ENCODE results near the gene DHFR.
"Not testable (repeated sequence)": the region's sequence is repeated elsewhere in the genome, so short reads cannot be mapped to it uniquely, and the experiment has no call there.

Gene DHFR

DNA sequence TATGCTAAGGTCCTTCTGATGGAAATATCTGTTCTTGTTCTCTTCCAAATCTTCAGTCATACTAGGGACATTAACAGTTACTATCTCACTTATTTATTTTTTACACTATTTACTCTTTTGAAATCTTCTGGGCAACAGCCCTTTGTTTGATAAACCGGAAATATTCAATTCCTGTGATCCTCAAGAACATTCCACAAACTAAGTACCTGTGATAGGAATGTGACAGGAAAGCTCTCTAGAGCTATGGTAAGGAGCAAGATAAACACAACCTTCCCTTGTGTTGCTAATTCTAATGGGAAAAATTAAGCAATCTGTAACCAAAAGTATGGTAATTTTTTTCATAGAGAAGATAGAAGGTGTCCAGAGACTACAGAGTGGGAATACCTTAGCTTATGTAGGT, 62.7 kb downstream of the DHFR start:
- ATAC-seq, result no peak

DNA sequence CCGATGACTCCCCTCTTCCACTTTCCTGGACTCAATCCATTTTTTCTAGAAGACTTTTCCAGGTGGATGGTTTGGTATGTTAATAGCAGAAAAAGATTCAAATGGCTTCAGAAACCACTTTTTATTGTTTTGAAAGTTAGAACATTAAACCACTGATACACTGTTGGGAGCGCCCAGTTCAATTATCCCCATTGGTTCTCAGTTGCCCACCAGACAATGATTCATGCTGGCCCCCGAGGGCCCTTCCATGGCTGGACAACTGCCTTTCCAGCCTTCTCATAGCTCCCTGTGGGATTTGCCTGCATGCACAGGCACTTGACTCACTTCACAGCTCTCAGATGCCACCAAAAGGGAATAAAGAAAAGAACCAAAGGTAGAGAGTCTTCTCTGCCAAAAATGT, 63.4 kb downstream of the DHFR start:
- ATAC-seq, result no peak

DNA sequence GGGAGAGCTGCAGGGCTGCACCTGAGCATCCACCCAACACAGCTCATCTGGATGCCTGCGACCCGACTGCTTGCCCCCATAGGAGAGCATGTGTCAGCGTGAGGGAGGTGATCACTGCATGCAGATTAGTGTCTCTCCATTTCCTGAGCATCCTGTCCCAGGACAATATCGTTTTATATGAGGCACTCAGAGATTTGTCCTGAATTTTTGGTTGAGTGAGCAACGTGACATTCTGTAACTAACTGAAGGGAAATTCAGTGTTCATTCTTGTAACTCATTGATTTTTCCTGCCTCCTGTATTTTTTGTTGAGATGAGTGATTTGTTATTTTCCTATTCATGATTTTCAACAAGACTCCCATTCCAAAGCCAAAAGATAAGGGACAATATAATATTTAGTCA, 64.0 kb downstream of the DHFR start:
- no peak for ATAC-seq

DNA sequence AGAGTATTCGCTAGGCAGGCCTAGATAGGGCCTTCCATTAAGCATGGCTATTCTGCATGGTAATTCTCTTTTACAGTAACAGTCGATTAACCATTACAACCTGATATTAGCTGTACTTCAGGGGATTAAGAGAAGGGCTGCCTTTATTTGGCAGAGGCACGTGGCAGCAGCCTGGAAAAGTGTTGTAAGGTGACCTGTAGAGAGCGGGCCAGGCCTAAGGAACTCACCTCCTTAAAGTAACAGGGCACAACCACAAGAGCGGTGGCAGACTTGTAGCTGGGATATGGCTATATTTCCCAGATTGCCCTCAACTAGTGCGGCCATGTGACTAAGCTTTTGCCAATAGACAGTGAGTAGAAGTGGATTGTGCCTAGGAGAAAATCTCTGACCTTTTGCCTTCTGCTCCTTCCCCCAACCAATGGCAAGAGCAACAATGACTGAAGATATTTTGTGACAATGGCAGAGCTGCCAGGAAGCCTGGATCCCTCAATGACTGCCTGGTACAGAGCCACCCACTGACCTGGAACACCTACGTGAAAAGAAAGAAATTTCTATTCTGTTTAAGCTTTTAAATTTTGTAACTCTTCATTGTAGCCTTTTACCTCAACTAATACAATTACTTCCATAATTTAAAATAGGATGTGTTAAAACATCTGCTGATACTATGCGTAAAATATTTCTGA, 65.8 kb downstream of the DHFR start:
- ATAC-seq, result no peak

DNA sequence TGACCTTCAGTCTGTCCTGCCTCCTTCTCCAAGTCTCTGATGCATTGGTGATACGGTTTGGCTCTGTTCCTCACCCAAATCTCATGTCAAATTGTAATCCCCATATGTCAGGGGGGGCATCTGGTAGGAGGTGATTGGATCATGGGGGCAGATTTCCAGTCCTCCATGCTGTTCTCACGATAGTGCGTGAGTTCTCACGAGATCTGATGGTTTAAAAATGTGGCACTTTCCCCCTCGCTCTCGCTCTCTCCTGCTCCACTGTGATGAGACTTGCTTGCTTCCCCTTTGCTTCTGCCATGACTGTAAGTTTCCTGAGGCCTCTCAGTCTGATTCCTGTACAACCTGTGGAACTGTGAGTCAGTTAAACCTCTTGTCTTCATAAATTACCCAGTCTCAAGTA, 70.0 kb downstream of the DHFR start:
- ATAC-seq, result no peak

DNA sequence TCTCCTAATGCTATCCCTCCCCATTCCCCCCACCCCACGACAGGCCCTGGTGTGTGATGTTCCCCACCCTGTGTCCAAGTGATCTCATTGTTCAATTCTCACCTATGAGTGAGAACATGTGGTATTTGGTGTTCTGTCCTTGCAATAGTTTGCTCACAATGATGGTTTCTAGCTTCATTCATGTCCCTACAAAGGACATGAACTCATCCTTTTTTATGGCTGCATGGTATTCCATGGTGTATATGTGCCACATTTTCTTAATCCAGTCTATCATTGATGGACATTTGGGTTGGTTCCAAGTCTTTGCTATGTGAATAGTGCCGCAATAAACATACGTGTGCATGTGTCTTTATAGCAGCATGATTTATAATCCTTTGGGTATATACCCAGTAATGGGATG, 74.5 kb downstream of the DHFR start:
- ATAC-seq, result not testable (repeated sequence)

DNA sequence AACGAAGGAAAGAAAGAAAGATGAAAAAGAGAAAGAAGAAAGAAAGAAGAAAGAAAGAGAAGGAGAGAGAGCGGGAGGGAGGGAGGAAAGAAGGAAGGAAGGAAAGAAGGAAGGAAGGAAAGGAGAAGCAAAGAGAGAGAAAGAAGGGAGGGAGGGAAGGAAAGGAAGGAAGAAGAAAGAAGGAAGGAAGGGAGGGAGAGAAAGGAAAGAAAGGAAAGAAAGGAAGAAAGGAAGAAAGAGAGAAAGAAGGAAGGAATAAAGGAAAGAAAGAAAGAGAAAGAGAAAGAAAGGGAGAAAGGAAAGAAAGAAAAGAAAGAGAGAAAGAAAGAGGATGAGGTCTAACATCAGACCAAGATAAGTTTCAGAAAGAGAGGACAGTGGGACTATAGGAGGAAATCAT, 75.7 kb downstream of the DHFR start:
- ATAC-seq, result no peak

DNA sequence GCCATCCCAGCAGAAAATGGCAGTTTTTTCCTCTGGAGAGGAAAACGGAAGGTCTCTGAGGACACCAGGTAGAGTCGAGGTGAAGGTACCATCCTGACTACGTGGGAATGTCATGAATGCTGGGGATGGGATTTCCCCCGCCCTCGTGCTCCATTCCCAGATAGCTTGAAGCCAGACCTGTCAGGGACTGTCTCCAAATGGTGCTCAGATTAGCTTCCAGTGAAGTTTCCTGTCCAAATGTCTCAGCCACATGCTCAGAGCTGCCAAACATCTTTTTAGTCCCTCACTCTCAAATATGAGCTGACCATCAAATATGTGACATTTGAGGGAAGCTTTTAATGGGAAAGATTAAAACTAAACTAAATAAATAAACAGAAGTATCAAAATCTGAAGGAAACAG, 77.1 kb downstream of the DHFR start:
- ATAC-seq, result no peak

DNA sequence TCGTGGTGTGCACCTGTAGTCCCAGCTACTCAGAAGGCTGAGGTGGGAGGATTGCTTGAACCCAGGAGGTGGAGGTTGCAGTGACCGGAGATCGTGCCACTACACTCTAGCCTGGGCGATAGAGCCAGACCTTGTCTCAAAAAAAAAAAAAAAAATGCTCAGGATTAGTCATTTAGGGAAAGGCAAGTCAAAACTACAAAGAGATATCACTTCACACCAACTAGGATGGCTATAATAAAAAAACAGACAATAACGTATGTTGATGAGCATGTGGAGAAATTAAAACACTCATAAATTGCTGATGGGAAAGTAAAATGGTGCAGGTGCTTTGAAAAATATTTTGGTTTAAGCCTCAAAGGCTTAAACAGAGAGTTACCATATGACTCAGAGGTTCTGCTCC, 78.4 kb downstream of the DHFR start:
- no peak for ATAC-seq
